Endothelial cell of umbilical vein (primary cell): ENCODE results near the gene KCNG2.

Source experiments
- POLR2A ChIP-seq: IDR thresholded peaks from 2 replicates; pipeline ENCODE4 v1.6.1; 2012; ENCODE audit warnings: low read depth, mild to moderate bottlenecking, control low read depth, low read length
- TF ChIP-seq, protein P1 (sequence below): IDR thresholded peaks from 2 replicates; pipeline ENCODE4 v1.6.1; 2011; ENCODE audit not compliant: insufficient read depth, insufficient read length

DNA sequence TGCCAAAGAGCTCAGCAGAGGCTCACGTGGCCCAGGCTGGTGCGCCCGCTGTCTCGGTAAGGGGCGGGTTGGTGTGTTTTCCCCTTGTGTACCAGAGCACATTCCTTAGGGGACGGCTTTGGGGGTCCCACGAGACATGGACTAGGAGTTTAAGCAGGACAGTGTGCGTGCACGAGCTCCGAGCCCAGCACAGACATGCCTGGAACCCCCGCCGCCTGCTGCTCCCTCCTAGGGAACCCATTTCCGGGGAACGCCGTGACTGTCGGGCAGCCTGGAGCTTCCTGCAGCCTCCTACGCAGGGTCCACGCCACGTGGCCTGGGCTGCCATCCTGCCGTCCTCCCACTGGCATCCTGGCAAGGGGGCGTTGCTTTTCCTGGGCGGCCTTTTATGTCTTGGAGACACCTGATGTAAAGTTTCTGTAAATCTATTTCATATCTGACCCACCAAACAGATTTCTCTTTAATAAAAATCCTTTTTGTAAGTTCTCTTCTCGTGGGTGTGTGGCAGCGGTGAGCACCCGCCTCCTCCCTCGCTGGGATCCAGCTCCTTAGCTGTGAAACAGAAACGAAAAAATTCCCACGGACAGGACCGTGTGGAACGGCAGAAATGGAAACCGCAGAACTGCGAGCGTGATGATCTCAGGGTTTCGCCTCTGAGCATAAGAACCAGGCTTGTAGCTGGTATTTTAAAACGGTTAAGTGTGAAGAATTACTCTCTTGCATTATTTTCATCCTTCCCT lies 43.5 kb upstream of the KCNG2 start:
- TF ChIP-seq POLR2A = no peak
- TF ChIP-seq, protein P1, sequence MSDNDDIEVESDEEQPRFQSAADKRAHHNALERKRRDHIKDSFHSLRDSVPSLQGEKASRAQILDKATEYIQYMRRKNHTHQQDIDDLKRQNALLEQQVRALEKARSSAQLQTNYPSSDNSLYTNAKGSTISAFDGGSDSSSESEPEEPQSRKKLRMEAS = no peak
